Breast epithelium (tissue), 3 donors: ENCODE measurements around the gene FARP1.

Source experiments
- POLR2A ChIP-seq: fragments of 450-650 bp; IDR thresholded peaks from one replicate; pipeline ENCODE4 v1.6.1; 2016; ENCODE audit warnings: antibody characterized with exemption, mild to moderate bottlenecking, moderate library complexity
- POLR2AphosphoS5 ChIP-seq, 3 donors: sonication (generic); formaldehyde crosslinking; IDR thresholded peaks; one replicate each; pipeline ENCODE4 v1.6.1; 2017; ENCODE audit warnings: antibody characterized with exemption in 3 of 3
- TF ChIP-seq, protein P1 (sequence below), 3 donors: fragments of 450-650 bp; IDR thresholded peaks; one replicate each; pipeline ENCODE4 v1.5.1; 2016 to 2017; ENCODE audit warnings: antibody characterized with exemption in 3 of 3, mild to moderate bottlenecking in 3 of 3, moderate library complexity in 3 of 3

DNA sequence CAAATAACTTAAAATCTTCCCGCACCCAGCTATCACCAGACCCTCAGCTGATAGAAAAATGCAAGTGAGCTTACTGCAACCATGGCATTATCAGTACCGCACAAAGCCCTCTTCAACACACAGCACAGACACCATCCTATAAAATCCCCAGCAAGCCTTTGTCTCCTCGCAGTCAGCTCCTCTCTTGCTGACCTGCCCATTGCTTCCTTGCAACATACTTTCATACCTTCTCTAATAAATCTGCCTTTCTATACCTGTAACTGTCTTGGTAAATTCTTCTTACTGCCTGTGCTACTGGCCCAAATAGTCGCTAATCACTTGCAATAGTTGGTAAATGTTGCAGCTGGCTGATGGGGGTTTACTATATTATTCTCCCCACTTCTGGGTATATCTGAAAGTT lies 43.3 kb upstream of the FARP1 start:
- TF ChIP-seq POLR2AphosphoS5 (IDR thresholded peaks at IDR 0.05) (no peak), POLR2A (no peak)
- TF ChIP-seq, protein P1, sequence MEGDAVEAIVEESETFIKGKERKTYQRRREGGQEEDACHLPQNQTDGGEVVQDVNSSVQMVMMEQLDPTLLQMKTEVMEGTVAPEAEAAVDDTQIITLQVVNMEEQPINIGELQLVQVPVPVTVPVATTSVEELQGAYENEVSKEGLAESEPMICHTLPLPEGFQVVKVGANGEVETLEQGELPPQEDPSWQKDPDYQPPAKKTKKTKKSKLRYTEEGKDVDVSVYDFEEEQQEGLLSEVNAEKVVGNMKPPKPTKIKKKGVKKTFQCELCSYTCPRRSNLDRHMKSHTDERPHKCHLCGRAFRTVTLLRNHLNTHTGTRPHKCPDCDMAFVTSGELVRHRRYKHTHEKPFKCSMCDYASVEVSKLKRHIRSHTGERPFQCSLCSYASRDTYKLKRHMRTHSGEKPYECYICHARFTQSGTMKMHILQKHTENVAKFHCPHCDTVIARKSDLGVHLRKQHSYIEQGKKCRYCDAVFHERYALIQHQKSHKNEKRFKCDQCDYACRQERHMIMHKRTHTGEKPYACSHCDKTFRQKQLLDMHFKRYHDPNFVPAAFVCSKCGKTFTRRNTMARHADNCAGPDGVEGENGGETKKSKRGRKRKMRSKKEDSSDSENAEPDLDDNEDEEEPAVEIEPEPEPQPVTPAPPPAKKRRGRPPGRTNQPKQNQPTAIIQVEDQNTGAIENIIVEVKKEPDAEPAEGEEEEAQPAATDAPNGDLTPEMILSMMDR (IDR thresholded peaks at IDR 0.05) = no peak
